Measurements from ENCODE around the gene ADAMTSL4. TPM values are rescaled to one million over a fixed set of nuclear protein-coding genes. Genes with fewer than 3 reads are reported as not detected.
A peak's percentile ranks its signal among the peaks of the same experiment; 100 is the strongest.

The ADAMTSL4 gene
- total RNA-seq, 1 donor from 2014 or later, result not detected

- H3K4me1 Mint-ChIP-seq, result peaks cover 27% of the 10 kb centered on the region
- Histone ChIP-seq H3K27ac (no peak overlapping the region), H3K4me3 (no peak overlapping the region), H3K9me3 (ENCODE audit: low read depth) (no peaks in the 10 kb centered on the region), H3F3A (ENCODE audit: low read depth) (peaks cover 30% of the 10 kb centered on the region), H2AFZ (replicated peaks) (no peak overlapping the region), H3K4me2 (no peak overlapping the region), H3K4me1 (peaks cover 18% of the 10 kb centered on the region), H3K9ac (no peak overlapping the region), H3K27me3 (peaks cover 46% of the 10 kb centered on the region), H3K79me2 (ENCODE audit: low read depth) (no peaks in the 10 kb centered on the region), H3K36me3 (no peaks in the 10 kb centered on the region), H4K20me1 (ENCODE audit: low read depth) (peaks cover 18% of the 10 kb centered on the region)
- H3K27me3 Mint-ChIP-seq (ENCODE audit: insufficient read depth, low read depth), result peaks cover 18% of the 10 kb centered on the region
- peak overlapping the region; percentile 41 for H3K4me3 Mint-ChIP-seq
- no peaks in the 10 kb centered on the region for H3K9me3 Mint-ChIP-seq
- H3K27ac Mint-ChIP-seq, result no peak overlapping the region
- H3K36me3 Mint-ChIP-seq, result peaks cover 2% of the 10 kb centered on the region
- no peak for TF ChIP-seq EZH2phosphoT487 (IDR thresholded peaks at IDR 0.05)
- DNase-seq (ENCODE audit: low spot score), result peak; percentile 46
Measured at GRCh38 chr1:150551784-150552127, 2.5 kb downstream of the ADAMTSL4 start.

DNA sequence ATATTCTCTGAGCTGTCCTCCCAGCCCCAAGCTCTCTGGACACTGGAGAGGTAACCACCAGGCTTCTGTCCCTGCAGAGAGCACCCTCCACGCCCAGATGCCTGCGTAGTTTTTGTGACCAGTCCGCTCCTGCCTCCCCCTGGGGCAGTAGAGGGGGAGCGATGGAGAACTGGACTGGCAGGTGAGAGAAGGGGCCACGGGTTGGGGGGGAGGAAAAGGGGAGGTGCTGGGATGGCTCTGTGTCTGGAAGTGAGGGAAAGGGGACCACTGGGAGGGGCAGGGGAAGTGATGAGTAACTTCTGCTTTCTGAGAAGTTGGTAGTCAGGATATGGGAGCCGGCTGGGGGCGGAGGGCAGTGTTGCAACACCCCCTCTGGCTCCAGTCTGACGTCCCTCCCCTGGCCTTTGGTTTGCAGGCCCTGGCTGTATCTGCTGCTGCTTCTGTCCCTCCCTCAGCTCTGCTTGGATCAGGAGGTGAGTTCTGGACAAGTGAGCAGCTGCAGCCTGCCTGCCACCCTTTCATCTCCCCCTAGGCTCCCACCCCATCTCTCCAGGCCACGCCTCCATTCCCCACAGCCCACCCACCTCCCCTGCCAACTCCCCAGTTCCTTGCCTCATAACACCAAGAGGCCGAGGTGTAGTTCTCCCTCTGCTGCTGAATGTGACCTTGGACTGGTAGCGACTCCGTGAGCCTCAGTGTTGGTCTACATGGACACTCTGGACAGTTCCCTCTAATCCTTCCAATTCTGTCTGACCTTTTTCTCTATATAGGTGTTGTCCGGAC lies 3.1 kb downstream of the ADAMTSL4 start:
- no peak overlapping the region for H3K4me3 Mint-ChIP-seq

GRCh38 chr1:150552911-150553289 lies 3.7 kb downstream of the ADAMTSL4 start:
- H3K27ac Mint-ChIP-seq, result no peak overlapping the region
- Histone ChIP-seq H2AFZ (replicated peaks) (no peak overlapping the region), H3K27ac (no peak overlapping the region), H3K79me2 (ENCODE audit: low read depth) (no peaks in the 10 kb centered on the region), H3K27me3 (peaks cover 34% of the 10 kb centered on the region), H3K4me1 (peaks cover 18% of the 10 kb centered on the region), H3F3A (ENCODE audit: low read depth) (peaks cover 29% of the 10 kb centered on the region), H3K4me3 (no peak overlapping the region), H3K9ac (no peak overlapping the region), H3K36me3 (no peaks in the 10 kb centered on the region), H4K20me1 (ENCODE audit: low read depth) (peaks cover 18% of the 10 kb centered on the region), H3K9me3 (ENCODE audit: low read depth) (no peaks in the 10 kb centered on the region), H3K4me2 (no peak overlapping the region)
- H3K4me3 Mint-ChIP-seq, result no peak overlapping the region
- TF ChIP-seq EZH2 (IDR thresholded peaks at IDR 0.05) (no peak), CTCF (IDR thresholded peaks at IDR 0.05) (no peak), EZH2phosphoT487 (IDR thresholded peaks at IDR 0.05) (no peak)
- H3K4me1 Mint-ChIP-seq, result peaks cover 27% of the 10 kb centered on the region
- H3K27me3 Mint-ChIP-seq (ENCODE audit: insufficient read depth, low read depth), result peaks cover 12% of the 10 kb centered on the region
- no peaks in the 10 kb centered on the region for H3K9me3 Mint-ChIP-seq
- DNase-seq (ENCODE audit: low spot score), result no peak
- H3K36me3 Mint-ChIP-seq, result peaks cover 2% of the 10 kb centered on the region

More for the DNA sequence above, 3.1 kb downstream of the ADAMTSL4 start:
- Histone ChIP-seq H3K9ac (no peak overlapping the region), H3K9me3 (ENCODE audit: low read depth) (no peaks in the 10 kb centered on the region), H3F3A (ENCODE audit: low read depth) (peaks cover 29% of the 10 kb centered on the region), H3K4me3 (no peak overlapping the region), H3K27ac (no peak overlapping the region), H3K4me2 (no peak overlapping the region), H4K20me1 (ENCODE audit: low read depth) (peaks cover 18% of the 10 kb centered on the region), H3K79me2 (ENCODE audit: low read depth) (no peaks in the 10 kb centered on the region), H3K36me3 (no peaks in the 10 kb centered on the region), H3K4me1 (peaks cover 18% of the 10 kb centered on the region), H2AFZ (replicated peaks) (no peak overlapping the region), H3K27me3 (peaks cover 40% of the 10 kb centered on the region)
- Mint-ChIP-seq H3K36me3 (peaks cover 2% of the 10 kb centered on the region), H3K9me3 (no peaks in the 10 kb centered on the region), H3K27ac (no peak overlapping the region), H3K27me3 (ENCODE audit: insufficient read depth, low read depth) (peaks cover 15% of the 10 kb centered on the region), H3K4me1 (peaks cover 27% of the 10 kb centered on the region)
- no peak for TF ChIP-seq CTCF (IDR thresholded peaks at IDR 0.05)
- no peak for TF ChIP-seq EZH2 (IDR thresholded peaks at IDR 0.05)
- TF ChIP-seq EZH2phosphoT487 (IDR thresholded peaks at IDR 0.05), result no peak
- no peak for DNase-seq (ENCODE audit: low spot score)

DNA sequence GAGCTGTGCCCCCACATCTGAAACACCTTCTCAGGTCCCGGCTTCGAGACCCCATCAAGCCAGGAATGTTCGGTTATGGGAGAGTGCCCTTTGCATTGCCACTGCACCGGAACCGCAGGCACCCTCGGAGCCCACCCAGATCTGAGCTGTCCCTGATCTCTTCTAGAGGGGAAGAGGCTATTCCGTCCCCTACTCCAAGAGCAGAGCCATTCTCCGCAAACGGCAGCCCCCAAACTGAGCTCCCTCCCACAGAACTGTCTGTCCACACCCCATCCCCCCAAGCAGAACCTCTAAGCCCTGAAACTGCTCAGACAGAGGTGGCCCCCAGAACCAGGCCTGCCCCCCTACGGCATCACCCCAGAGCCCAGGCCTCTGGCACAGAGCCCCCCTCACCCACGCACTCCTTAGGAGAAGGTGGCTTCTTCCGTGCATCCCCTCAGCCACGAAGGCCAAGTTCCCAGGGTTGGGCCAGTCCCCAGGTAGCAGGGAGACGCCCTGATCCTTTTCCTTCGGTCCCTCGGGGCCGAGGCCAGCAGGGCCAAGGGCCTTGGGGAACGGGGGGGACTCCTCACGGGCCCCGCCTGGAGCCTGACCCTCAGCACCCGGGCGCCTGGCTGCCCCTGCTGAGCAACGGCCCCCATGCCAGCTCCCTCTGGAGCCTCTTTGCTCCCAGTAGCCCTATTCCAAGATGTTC lies 4.3 kb downstream of the ADAMTSL4 start:
- TF ChIP-seq CTCF (IDR thresholded peaks at IDR 0.05), result no peak
- no peak for TF ChIP-seq EZH2 (IDR thresholded peaks at IDR 0.05)
- no peak for TF ChIP-seq EZH2phosphoT487 (IDR thresholded peaks at IDR 0.05)
- no peak overlapping the region for H3K4me3 ChIP-seq
- Mint-ChIP-seq H3K27me3 (ENCODE audit: insufficient read depth, low read depth) (peaks cover 7% of the 10 kb centered on the region), H3K9me3 (no peaks in the 10 kb centered on the region), H3K4me1 (peaks cover 24% of the 10 kb centered on the region), H3K27ac (no peak overlapping the region), H3K36me3 (peaks cover 2% of the 10 kb centered on the region), H3K4me3 (no peak overlapping the region)
- peaks cover 15% of the 10 kb centered on the region for H3K4me1 ChIP-seq
- H3K4me2 ChIP-seq, result no peak overlapping the region
- H4K20me1 ChIP-seq (ENCODE audit: low read depth), result peaks cover 15% of the 10 kb centered on the region
- H3K27ac ChIP-seq, result no peak overlapping the region
- H3K79me2 ChIP-seq (ENCODE audit: low read depth), result no peaks in the 10 kb centered on the region
- peaks cover 28% of the 10 kb centered on the region for H3K27me3 ChIP-seq
- H3K9ac ChIP-seq, result no peak overlapping the region
- H3K36me3 ChIP-seq, result no peaks in the 10 kb centered on the region
- H3F3A ChIP-seq (ENCODE audit: low read depth), result peaks cover 24% of the 10 kb centered on the region
- no peak overlapping the region for H2AFZ ChIP-seq (replicated peaks)
- no peaks in the 10 kb centered on the region for H3K9me3 ChIP-seq (ENCODE audit: low read depth)
- DNase-seq (ENCODE audit: low spot score), result no peak

All from neural progenitor cell (in vitro differentiated cells).